SK-N-SH treated with all-trans-retinoic acid at 6 μM for 48 hours (cell line): ENCODE measurements around the gene DHH.

Experiments used
- ESRRG ChIP-seq: fragments of 250-450 bp; sonication (Bioruptor Pico); IDR thresholded peaks from 2 replicates; pipeline ENCODE4 v1.6.1; 2021; ENCODE audit warnings: mild to moderate bottlenecking
- GLIS3 ChIP-seq: fragments of 250-450 bp; sonication (Bioruptor Pico); IDR thresholded peaks from 2 replicates; pipeline ENCODE4 v1.5.0; 2020; ENCODE audit warnings: mild to moderate bottlenecking, moderate library complexity
- OSR1 ChIP-seq: fragments of 250-450 bp; sonication (Bioruptor Pico); IDR thresholded peaks from 2 replicates; pipeline ENCODE4 v1.8.0; 2022; ENCODE audit warnings: moderate library complexity, mild to moderate bottlenecking, inconsistent platforms
- ZFP3 ChIP-seq: fragments of 250-450 bp; sonication (Bioruptor Pico); IDR thresholded peaks from 2 replicates; pipeline ENCODE4 v1.5.0; 2020; ENCODE audit warnings: mild to moderate bottlenecking, moderate library complexity
- ZFP30 ChIP-seq: fragments of 450-650 bp; formaldehyde crosslinking; IDR thresholded peaks from 2 replicates; pipeline ENCODE4 v1.5.0; 2022; ENCODE audit warnings: mild to moderate bottlenecking, moderate library complexity
- ZNF70 ChIP-seq: fragments of 450-650 bp; formaldehyde crosslinking; IDR thresholded peaks from 2 replicates; pipeline ENCODE4 v1.5.0; 2020; ENCODE audit warnings: mild to moderate bottlenecking, moderate library complexity
- TF ChIP-seq, protein P1 (sequence below): fragments of 250-450 bp; sonication (Bioruptor Pico); IDR thresholded peaks from 2 replicates; pipeline ENCODE4 v1.5.1; 2020; ENCODE audit warnings: low read depth, mild to moderate bottlenecking, moderate library complexity
- TF ChIP-seq, protein P2 (sequence below): fragments of 250-450 bp; sonication (Bioruptor Pico); IDR thresholded peaks from 2 replicates; pipeline ENCODE4 v1.8.0; 2020; ENCODE audit warnings: mild to moderate bottlenecking, moderate library complexity, borderline replicate concordance

DNA sequence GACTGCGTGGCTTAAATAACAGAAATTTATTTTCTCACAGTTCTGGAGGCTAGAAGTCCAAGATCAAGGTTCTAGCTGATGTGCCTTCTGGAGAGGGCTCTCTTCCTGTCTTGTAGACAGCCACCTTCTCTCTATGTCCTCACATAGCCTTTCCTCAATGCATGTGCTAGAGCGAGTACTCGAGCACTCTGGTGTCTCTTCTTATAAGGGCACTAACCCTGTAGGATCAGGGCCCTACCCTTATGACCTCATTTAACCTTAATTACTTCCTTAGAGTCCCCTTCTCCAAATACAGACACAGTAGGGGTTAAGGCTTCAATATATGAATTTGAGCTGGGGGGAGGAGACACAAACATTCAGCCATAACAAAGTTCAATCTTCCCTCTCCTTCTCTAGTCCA, 10.2 kb downstream of the DHH start:
- TF ChIP-seq ESRRG (CRISPR knock-in tag), result no peak
- TF ChIP-seq ZFP30, result no peak
- no peak for TF ChIP-seq ZFP3 (CRISPR knock-in tag)
- TF ChIP-seq OSR1, result no peak
- no peak for TF ChIP-seq GLIS3
- TF ChIP-seq, protein P1, sequence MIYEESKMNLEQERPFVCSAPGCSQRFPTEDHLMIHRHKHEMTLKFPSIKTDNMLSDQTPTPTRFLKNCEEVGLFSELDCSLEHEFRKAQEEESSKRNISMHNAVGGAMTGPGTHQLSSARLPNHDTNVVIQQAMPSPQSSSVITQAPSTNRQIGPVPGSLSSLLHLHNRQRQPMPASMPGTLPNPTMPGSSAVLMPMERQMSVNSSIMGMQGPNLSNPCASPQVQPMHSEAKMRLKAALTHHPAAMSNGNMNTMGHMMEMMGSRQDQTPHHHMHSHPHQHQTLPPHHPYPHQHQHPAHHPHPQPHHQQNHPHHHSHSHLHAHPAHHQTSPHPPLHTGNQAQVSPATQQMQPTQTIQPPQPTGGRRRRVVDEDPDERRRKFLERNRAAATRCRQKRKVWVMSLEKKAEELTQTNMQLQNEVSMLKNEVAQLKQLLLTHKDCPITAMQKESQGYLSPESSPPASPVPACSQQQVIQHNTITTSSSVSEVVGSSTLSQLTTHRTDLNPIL (CRISPR knock-in tag), result no peak
- TF ChIP-seq, protein P2, sequence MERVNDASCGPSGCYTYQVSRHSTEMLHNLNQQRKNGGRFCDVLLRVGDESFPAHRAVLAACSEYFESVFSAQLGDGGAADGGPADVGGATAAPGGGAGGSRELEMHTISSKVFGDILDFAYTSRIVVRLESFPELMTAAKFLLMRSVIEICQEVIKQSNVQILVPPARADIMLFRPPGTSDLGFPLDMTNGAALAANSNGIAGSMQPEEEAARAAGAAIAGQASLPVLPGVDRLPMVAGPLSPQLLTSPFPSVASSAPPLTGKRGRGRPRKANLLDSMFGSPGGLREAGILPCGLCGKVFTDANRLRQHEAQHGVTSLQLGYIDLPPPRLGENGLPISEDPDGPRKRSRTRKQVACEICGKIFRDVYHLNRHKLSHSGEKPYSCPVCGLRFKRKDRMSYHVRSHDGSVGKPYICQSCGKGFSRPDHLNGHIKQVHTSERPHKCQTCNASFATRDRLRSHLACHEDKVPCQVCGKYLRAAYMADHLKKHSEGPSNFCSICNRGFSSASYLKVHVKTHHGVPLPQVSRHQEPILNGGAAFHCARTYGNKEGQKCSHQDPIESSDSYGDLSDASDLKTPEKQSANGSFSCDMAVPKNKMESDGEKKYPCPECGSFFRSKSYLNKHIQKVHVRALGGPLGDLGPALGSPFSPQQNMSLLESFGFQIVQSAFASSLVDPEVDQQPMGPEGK (CRISPR knock-in tag), result no peak
- no peak for TF ChIP-seq ZNF70 (CRISPR knock-in tag)
